SKM-1 (cell line): Measurements from ENCODE around the gene ARHGAP15.
"Not testable (repeated sequence)": the region's sequence is repeated elsewhere in the genome, so short reads cannot be mapped to it uniquely, and the experiment has no call there.

Source experiments
- DNase-seq: peaks from one replicate; lab custom pipeline; 2025; ENCODE audit not compliant: unreplicated experiment; lab: John Stamatoyannopoulos, UW

The ARHGAP15 gene

GRCh38 chr2:143522699-143523098 lies 393.5 kb downstream of the ARHGAP15 start:
- DNase-seq = no peak

DNA sequence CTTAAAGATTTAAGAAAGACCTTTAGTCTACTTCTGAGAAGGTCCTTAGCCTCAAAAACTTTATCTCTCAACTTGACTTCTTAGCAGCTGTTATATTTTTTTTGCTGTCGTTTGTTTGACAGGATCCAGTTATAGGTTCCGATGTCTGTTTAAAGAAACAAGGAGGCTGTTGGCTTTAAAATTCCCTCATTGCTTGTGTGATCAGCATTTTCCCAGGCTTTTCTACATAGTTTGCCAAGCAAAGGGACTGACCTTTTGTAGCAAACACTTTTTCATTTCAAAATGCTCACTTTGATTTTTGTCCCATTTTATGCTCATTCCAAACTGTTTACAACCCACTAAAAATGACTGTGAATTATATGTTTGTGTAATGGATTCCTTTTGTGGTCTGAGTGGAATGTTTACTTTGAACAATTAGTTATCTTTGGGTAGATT lies 394.9 kb downstream of the ARHGAP15 start:
- DNase-seq = no peak

GRCh38 chr2:143524559-143525401 lies 395.6 kb downstream of the ARHGAP15 start:
- no peak for DNase-seq

- no peak for DNase-seq
Observed at GRCh38 chr2:143525402-143525860, 396.2 kb downstream of the ARHGAP15 start.

GRCh38 chr2:143526498-143526897 lies 397.3 kb downstream of the ARHGAP15 start:
- no peak for DNase-seq

DNA sequence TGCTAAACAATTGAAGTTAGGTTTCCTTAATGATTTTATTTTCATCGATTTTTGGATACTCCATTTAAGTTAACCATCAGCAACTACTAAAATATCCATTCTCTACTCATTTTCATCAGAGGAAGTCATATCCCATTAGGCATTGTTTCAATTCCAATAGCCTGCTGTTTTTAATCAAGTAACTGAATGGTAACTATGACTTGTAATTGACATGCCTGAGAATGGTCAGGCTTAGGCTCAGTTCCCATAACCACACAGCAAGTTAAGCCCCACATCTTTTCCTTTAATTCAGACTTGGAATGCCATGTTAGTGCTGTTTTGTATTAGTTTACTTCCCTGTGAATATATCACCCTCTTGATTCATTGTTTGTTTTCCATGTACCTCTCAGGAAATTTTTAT lies 398.8 kb downstream of the ARHGAP15 start:
- no peak for DNase-seq

DNA sequence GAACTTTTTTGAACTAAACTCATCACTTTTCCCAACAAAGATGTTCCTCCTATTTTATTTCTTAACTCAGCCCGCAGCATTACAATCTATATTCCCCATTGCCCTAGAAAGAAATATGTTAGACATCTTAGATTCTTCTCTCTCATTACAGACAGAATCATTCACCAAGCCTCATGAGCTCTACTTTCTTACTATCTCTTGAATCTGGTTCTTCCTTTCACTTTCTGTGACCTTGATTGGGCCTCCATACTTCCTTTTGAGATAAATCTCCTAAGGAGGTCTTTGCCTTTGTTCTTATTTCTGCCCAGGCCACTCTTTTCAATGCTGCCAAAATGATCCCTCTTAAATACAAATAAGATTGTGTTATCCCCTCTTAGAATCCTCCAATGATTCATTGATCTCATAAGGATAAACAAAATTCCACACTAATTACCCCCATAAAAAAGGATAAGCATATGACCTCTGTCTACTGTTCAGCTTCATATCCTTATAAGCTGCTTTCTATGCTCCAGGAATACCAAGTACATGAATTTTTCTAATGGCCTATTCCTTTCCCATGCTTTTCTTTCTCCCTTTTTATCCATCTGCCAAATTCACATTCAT lies 400.0 kb downstream of the ARHGAP15 start:
- no peak for DNase-seq

- no peak for DNase-seq
Observed at GRCh38 chr2:143530758-143531157, 401.5 kb downstream of the ARHGAP15 start.

- no peak for DNase-seq
Observed at GRCh38 chr2:143532061-143532460, 402.8 kb downstream of the ARHGAP15 start.

DNA sequence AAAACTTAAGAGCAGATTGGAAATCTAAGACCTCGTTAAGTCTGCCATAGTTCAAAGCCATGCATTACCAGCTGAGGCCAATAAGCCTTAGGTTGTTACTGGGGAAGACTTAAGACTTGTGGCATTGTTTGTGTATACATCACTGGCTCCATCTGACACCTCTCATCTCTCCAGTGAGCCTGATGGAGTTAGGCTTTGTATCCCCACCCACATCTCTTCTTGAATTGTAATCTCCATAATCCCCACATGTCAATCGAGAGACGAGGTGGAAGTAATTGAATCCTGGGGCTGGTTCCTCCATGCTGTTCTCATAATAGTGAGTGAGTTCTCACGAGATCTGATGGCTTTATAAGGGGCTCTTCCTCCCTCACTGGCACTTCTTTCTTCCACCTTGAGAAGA lies 404.6 kb downstream of the ARHGAP15 start:
- no peak for DNase-seq

- no peak for DNase-seq
Observed at GRCh38 chr2:143535802-143536201, 406.6 kb downstream of the ARHGAP15 start.

DNA sequence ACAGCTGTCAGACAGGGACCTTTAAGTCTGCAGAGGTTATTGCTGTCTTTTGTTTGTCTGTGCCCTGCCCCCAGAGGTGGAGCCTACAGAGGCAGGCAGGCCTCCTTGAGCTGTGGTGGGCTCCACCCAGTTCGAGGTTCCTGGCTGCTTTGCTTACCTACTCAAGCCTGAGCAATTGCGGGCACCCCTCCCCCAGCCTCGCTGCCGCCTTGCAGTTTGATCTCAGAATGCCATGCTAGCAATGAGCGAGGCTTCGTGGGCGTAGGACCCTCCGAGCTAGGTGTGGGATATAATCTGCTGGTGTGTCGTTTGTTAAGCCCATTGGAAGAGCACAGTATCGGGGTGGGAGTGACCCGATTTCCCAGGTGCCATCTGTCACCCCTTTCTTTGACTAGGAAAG lies 412.7 kb downstream of the ARHGAP15 start:
- not testable (repeated sequence) for DNase-seq

DNA sequence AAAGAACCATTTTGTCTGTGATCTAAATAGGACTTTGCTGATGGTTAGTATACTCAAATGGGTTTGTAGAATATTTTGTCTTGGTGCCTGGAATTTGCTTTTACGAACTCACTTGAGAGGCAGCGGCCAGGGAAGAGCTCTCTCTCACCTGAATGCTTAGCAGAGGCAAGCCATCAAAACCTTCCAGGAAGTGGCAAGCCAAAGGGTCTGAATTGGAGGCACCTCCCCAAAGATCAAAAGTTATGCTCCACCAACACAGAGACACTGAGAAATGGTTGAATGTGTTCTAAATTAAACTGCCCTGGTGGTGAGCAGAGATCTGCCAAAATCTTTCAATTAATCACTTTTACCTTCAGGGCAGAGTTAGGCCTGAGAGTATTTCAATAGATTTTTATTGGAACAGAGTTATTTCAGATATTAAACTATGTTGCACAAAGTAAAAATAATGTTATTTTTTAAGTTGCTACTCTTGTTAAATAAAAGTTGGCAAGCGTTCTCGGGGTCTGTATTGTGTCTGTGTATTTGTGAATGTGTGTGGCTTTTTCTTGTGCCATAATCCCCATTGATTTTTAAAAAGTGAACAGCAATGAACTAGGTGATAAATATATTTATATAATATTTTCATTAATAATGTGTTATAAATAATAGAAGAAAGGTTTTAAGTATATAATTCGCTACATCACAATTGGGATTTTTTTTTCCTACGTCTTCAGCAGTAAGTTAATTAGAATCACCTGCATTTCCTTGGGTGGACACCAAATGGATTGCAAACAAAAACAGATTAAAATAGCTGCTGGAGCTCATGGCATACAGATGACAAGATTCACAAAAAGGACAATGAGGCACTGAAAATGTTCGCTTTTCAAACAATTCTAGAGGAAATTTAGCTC lies 416.1 kb downstream of the ARHGAP15 start:
- DNase-seq = no peak

DNA sequence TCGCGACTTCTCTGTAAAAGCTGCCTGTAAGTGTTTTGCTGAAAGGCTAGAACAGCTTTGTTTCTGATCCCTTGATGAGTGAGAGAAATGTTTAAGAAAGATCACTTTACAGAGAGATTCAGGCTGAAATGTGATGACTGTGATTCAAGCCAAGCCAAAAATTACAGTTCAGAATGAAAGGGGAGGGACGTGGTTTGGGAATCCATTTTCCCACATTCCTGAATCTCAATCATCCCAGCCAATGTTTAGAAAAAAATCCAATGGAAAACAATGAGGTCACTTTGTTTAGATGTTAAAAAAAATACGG lies 416.7 kb downstream of the ARHGAP15 start:
- DNase-seq = no peak

DNA sequence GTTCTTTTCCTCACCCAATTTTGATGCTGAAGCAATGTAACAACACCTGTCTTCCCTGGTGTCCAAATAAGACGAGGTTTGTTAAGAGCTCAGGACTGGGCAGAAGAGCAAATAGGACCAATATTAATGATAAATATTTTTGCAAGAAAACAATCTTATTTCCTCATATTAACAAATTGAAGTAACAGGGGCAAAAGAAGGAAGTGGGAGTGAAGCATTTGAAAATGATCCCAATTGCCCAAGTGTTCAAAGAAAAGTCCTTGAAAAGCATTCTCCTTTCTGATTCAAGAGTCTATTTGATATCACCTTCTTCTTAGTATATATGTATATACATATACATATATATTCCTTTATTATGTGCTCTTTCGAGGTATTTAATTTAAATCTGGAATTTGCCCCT lies 418.8 kb downstream of the ARHGAP15 start:
- no peak for DNase-seq

- DNase-seq = peak; percentile 20
Observed at GRCh38 chr2:143550500-143550899, 421.3 kb downstream of the ARHGAP15 start.

GRCh38 chr2:143551971-143552650 lies 422.9 kb downstream of the ARHGAP15 start:
- DNase-seq = no peak

DNA sequence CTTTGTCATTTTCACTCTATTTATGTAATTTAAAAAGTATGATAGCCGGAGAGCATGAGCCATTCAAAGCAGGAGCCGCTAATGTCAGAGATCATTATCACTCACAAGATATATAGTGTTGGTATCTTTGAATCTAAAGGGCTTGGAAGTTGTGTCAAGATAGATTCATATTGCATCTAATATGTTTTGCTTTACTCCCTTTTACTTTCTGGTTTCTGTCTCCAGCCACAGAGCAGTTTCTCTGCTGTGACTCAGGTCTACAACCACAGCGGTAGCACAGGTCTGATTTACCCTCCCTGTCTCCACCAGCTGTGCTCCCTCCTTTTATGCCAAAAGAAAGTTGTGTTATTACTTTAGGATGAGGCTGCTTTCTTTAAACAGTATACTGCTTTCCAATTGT lies 424.0 kb downstream of the ARHGAP15 start:
- no peak for DNase-seq

DNA sequence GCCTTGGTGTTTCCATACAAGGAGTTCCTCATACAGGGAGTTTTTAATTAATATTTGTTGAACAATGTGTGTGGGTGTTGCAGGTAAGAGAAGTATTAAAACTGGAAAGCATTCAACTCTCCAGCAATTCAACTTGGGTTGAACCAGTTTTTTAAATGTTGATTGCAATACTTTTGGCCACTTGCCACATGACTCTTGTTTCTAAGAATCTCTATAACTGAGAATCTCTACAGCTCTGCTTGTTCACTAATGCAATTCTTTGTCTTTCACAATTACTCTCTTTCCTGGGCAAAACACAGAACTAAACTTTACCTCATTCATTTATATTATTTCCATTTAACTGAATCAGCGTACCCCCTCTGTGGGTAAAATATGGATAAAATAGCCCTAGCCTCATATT lies 429.4 kb downstream of the ARHGAP15 start:
- DNase-seq = no peak

DNA sequence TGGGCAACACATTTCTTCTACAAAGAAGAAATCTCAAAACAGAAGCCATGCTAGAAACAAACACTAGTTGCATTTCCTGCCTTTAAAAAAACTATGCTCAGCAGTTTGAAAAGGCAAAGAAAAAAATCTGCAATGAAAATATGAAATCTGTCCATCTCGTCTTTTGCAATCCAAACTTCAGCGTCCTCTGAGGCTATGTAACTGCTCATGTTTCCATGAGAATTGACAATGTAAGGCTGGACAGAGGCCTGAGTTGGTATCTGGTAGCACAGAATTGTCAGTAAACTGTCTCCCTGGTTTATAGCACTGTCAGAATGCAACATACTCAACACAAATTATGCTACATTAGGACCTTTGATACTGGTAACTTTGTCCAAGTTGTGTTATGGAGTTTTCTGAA lies 429.9 kb downstream of the ARHGAP15 start:
- no peak for DNase-seq

GRCh38 chr2:143560724-143561123 lies 431.5 kb downstream of the ARHGAP15 start:
- no peak for DNase-seq
